AG10803 (cell line): ENCODE measurements around the gene PTPRE.
A peak's percentile ranks its signal among the peaks of the same experiment; 100 is the strongest.

Source experiments
- DNase-seq: peaks from one replicate; pipeline ENCODE4 v3.0.0; 2010; ENCODE audit warnings: low read depth
- H3K4me3 ChIP-seq: 2 replicates; pipeline ENCODE4 v1.5.1; 2011; ENCODE audit warnings: mild to moderate bottlenecking, low read length, control low read depth
- TF ChIP-seq, protein P1 (sequence below): conservative IDR thresholded peaks from 2 replicates; pipeline ENCODE4 v1.5.1; 2011; ENCODE audit warnings: mild to moderate bottlenecking, low read length, control low read depth, inconsistent platforms

PTPRE gene

DNA sequence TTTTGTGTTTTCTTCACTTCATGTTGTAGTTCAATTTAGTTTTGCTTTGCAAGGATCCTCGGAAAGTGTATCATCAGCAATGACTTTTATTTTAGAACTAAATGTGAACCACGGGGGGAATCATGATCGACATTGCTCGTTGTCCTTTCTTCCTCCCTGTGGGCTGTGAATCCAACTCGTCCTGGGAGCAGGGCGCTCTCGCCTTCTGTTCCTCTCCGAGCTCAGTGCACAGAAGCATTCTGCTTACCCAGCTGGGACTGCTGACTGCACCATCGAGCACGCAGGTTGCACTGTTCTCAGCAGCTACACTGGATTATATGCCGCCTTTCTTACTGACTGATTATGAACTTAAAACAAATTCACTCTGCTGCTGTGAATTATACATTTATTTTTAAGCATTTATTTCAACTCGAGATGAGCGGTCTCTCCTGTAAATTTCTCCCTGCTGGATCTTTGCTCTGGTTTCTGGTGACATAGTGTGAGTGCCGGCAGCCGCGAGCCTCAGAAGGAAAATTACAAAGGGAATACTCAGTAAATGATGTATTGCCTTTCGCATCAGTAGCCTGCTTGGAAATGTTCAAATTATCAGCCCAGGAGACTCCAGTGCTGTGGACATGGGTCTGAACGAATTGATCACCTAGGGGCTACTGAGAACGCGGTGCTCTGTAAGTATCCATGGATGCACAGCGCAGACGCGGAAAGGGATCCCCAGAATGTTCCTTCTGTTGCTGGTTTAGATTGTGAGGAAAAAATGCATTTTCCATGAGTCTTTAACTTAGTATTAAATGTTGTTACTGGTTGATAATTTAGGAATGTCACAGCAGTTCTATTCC is 92.6 kb downstream of the PTPRE start:
- DNase-seq: no peak
- no peak overlapping the region for H3K4me3 ChIP-seq
- TF ChIP-seq, protein P1, sequence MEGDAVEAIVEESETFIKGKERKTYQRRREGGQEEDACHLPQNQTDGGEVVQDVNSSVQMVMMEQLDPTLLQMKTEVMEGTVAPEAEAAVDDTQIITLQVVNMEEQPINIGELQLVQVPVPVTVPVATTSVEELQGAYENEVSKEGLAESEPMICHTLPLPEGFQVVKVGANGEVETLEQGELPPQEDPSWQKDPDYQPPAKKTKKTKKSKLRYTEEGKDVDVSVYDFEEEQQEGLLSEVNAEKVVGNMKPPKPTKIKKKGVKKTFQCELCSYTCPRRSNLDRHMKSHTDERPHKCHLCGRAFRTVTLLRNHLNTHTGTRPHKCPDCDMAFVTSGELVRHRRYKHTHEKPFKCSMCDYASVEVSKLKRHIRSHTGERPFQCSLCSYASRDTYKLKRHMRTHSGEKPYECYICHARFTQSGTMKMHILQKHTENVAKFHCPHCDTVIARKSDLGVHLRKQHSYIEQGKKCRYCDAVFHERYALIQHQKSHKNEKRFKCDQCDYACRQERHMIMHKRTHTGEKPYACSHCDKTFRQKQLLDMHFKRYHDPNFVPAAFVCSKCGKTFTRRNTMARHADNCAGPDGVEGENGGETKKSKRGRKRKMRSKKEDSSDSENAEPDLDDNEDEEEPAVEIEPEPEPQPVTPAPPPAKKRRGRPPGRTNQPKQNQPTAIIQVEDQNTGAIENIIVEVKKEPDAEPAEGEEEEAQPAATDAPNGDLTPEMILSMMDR: no peak

DNA sequence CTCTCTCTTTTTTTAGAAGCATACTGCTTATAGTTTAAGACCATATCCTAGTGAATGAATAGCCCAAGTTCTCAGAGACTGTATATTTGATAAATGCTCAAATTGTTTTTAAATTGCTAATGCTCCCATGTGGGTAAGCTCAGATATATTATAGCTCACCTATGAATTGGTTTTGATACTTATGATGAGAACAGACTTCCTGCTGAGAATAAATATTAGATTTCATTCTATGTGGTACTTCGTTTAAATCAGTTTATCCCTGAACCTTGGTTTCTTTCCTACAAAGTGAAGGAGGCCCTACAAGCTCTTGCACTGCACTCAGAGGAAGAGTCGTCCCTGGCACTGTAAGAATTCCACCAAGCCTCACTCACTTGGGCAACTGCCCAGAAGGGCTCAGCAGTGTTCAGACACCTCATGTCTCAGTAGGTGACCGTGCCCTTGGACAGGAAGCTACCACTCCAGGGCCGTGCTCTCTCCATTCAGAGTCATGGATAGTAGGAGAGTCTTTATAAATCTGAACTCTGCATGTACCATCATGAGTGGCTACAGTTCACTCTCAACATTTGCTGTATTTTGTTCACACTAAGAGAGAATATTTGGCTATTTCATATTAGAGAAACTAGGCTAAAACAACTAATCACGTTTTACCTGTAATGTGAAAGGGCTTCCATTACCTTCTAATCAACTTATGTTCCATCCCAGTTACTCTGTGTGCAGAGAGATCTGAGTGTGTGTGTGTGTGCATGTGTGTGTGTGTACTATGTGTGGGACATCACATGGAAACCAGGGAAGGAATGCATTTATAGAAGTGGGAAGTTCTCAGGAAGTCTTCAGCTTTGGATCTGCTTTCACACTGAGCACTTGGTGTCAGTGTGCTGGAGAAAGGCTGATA is 93.8 kb downstream of the PTPRE start:
- H3K4me3 ChIP-seq: no peak overlapping the region
- TF ChIP-seq, protein P1: no peak
- DNase-seq: peak; percentile 20

DNA sequence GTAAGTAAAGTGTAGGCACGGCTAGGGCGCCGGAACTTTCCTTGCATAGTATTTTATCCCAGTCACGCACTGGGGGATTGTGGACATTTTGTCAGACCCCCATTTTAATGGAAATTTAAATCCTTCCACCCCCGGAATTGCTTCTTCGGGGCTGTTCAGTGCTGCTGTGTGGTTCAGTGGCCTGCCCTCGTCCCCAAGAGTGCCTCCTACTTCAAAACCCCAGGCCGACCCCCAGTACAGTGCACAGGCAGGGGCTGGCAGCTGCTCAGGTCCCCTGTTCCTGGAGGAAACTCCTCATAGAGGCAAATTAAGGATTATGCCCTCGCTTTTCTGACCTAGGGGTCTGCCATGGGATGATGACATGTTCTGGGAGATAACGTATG is 94.5 kb downstream of the PTPRE start:
- no peak overlapping the region for H3K4me3 ChIP-seq
- TF ChIP-seq, protein P1: no peak
- no peak for DNase-seq

DNA sequence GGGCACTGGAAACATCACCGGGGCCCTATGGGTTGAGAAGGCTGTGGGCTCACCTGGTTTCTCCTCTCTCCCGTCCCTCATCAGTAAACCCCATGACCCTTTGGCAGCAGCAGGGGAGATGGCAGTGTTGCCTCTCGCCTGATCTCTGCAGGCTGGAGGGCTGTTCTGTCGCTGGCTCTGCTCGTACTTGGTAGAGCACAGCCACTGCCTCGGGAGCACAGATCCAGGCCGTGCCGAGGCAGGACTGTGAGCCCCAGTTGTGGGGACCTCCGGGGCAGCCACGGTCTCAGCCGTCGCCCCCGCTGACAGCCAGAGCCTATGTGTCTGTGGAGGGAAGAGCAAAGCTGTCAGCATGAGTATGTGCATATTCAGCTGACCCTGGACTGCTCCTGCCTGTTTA is 94.9 kb downstream of the PTPRE start:
- TF ChIP-seq, protein P1: no peak
- H3K4me3 ChIP-seq: no peak overlapping the region
- DNase-seq: no peak

DNA sequence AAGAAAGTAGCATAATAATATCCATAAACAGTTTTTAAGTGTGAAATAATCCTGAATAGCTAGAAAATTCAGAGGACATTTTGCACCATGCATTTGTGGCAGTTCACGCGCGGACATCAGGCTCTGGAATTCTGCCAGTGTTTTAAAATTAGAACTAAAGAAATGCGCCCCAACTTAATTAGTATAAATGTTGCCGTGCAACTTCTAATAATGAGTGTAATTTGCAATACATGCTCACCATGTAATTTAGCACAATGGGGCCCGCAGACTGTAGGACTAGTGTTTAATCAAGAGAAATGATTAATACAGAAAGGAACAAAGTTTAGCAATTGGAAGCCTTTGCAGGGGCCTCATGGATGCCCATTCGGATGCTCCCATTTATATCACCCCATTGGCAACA is 96.6 kb downstream of the PTPRE start:
- H3K4me3 ChIP-seq: no peak overlapping the region
- no peak for DNase-seq
- TF ChIP-seq, protein P1: no peak

DNA sequence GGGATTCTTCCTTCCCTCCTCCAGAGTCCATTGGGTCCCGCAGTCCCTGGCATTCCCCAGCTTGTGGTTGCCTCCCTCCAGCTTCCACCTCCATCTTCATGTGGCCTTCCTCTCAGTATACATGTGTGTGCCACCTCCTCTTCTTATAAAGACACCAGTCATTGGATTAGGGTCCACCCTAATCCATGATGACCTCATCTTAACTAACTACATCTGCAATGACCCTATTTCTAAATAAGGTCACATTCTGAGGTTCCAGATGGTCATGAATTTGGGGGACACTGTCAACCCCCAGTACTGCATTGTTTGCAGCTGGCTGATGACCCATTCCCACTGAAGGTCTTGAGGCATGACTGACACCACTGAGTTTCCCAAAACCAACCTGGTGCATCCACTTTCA is 99.0 kb downstream of the PTPRE start:
- DNase-seq: no peak
- H3K4me3 ChIP-seq: no peak overlapping the region
- TF ChIP-seq, protein P1: no peak
